Kidney (tissue), 14 donors: ENCODE data around the gene NABP2. TPM values are rescaled to one million over a fixed set of nuclear protein-coding genes. Genes with fewer than 3 reads are reported as not detected.
A peak's percentile ranks its signal among the peaks of the same experiment; 100 is the strongest.

Experiments
- DNase-seq, 5 donors: peaks; one replicate each; pipeline ENCODE4 v3.0.0-alpha.2; 2013 to 2020
- FAIRE-seq: peaks from 2 replicates; lab custom pipeline; 2012; peaks lifted over from hg19 to GRCh38; lab: Jason Lieb, UNC
- H3K27ac ChIP-seq, 2 donors: one replicate each; pipeline ENCODE4 v1.7.0; 2013; ENCODE audit warnings: low read depth in 2 of 2, low read length in 2 of 2, inconsistent platforms in 1 of 2
- H3K27me3 ChIP-seq: one replicate; pipeline ENCODE4 v1.7.1; 2013; ENCODE audit warnings: low read length, inconsistent platforms; ENCODE audit not compliant: control insufficient read depth, insufficient read depth
- H3K36me3 ChIP-seq, 3 donors: one replicate each; pipeline versions ENCODE4 v1.7.0 to v1.7.1; 2013; ENCODE audit warnings: low read length in 3 of 3, control low read depth in 1 of 3, inconsistent platforms in 1 of 3; ENCODE audit not compliant: insufficient read depth in 3 of 3, control insufficient read depth in 2 of 3
- H3K4me1 ChIP-seq, 3 donors: one replicate each; pipeline versions ENCODE4 v1.7.0 to v1.7.1; 2013; ENCODE audit warnings: low read length in 3 of 3, inconsistent platforms in 1 of 3, low read depth in 1 of 3; ENCODE audit not compliant: control insufficient read depth in 2 of 3, insufficient read depth in 2 of 3
- H3K4me3 ChIP-seq, 3 donors: one replicate each; pipeline versions ENCODE4 v1.7.0 to v1.8.1; 2013; ENCODE audit warnings: low read length in 3 of 3, control low read depth in 1 of 3, inconsistent platforms in 1 of 3
- H3K9ac ChIP-seq, 3 donors: one replicate each; pipeline versions ENCODE4 v1.7.0 to v1.7.1; 2013; ENCODE audit warnings: low read length in 3 of 3, control low read depth in 1 of 3, inconsistent platforms in 1 of 3
- H3K9me3 ChIP-seq, 3 donors: one replicate each; pipeline versions ENCODE4 v1.7.0 to v1.7.1; 2013; ENCODE audit warnings: low read length in 3 of 3, control low read depth in 1 of 3, inconsistent platforms in 1 of 3; ENCODE audit not compliant: control insufficient read depth in 2 of 3, insufficient read depth in 1 of 3
- CTCF ChIP-seq: IDR thresholded peaks from 3 replicates; pipeline ENCODE4 v1.5.1; 2012; ENCODE audit warnings: mild to moderate bottlenecking, moderate library complexity, borderline replicate concordance; ENCODE audit not compliant: insufficient read depth; ENCODE audit errors: extremely low read depth
- intact Hi-C: fragments of 100-400 bp; cut with DNase I; formaldehyde crosslinking; loops from one replicate; pipeline ENCODE4 v1.11.1; 2022
- polyA plus RNA-seq: library from polyadenylated mRNA; stranded (reverse); fragments of 350-450 nt; fragmentation: Illumina TruSeq; extraction: RNeasy Lipid Tissue Mini Kit (QIAGEN cat#74804); gene quantifications from one replicate; pipeline ENCODE4 v1.2.3, GENCODE V29; 2014; ENCODE audit warnings: low read depth, low replicate concordance; ENCODE audit not compliant: insufficient read depth
- total RNA-seq: library from RNA; stranded (reverse); fragmentation: NEBNext Ultra II Directional; extraction: Animal tissue kit (Norgen Biotek cat#: 25700); gene quantifications from one replicate; pipeline ENCODE4 v1.2.1, GENCODE V29; 2021
- donor health status: control.
- donor health status: control.
- donor health status: control.
- donor health status: control.
- donor health status: control.
- donor health status: DM: yes; HTN: yes; CAD: no.
- donor health status: Normal renal cell carcinoma (clear cell type).

Gene NABP2
- total and polyA plus RNA-seq, 2 donors from 2014 or later = 31.0 to 42.3 TPM

GRCh38 chr12:56243731-56244181, 19.6 kb downstream of the NABP2 start:
- no peak for DNase-seq
- no peaks in the 10 kb centered on the region for H3K4me1 ChIP-seq
- H3K27ac ChIP-seq = no peak overlapping the region
- peaks cover 5 to 50% (median 35%) of the 10 kb centered on the region in 3 donors for H3K36me3 ChIP-seq
- H3K27me3 ChIP-seq = no peaks in the 10 kb centered on the region
- no peak for TF ChIP-seq CTCF
- H3K4me3 ChIP-seq = no peak overlapping the region
- FAIRE-seq = no peak
- H3K9ac ChIP-seq = no peak overlapping the region
- H3K9me3 ChIP-seq = no peaks in the 10 kb centered on the region
- intact Hi-C loops = no loop called here

GRCh38 chr12:56244494-56244893, 20.4 kb downstream of the NABP2 start:
- no peak for FAIRE-seq

DNA sequence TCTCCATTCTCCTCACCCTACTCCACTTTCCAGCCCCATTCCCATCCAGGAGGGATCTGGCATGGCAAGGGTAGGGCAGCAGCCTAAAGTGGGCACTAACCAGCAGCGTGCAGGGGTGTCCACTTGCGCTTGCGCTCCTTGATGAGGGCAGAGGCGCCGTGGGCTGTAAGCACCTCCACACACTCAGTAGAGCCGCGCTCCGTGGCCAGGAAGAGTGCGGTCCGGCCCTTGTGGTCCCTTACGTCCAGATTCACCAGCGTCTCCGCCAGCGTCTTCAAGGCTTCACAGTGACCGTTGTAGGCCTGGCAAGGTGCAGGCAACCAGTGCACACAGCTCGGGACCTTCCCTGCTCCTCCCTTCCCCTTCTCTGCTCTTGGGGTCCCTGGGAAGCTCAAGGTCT, 23.8 kb downstream of the NABP2 start:
- intact Hi-C loops = no loop called here
- no peaks in the 10 kb centered on the region for H3K9me3 ChIP-seq
- no peaks in the 10 kb centered on the region for H3K4me1 ChIP-seq
- H3K4me3 ChIP-seq = no peak overlapping the region
- DNase-seq (no peak), FAIRE-seq (no peak)
- TF ChIP-seq CTCF = no peak
- no peak overlapping the region for H3K9ac ChIP-seq
- no peak overlapping the region for H3K27ac ChIP-seq
- H3K27me3 ChIP-seq = no peaks in the 10 kb centered on the region
- H3K36me3 ChIP-seq = peaks cover 16 to 62% (median 54%) of the 10 kb centered on the region in 3 donors

More at GRCh38 chr12:56244494-56244893, 20.4 kb downstream of the NABP2 start:
- H3K4me3 ChIP-seq = no peak overlapping the region
- intact Hi-C loops = no loop called here
- H3K9me3 ChIP-seq = no peaks in the 10 kb centered on the region
- no peak overlapping the region for H3K27ac ChIP-seq
- no peaks in the 10 kb centered on the region for H3K27me3 ChIP-seq
- no peak overlapping the region for H3K9ac ChIP-seq
- H3K4me1 ChIP-seq = no peaks in the 10 kb centered on the region
- peaks cover 7 to 55% (median 39%) of the 10 kb centered on the region in 3 donors for H3K36me3 ChIP-seq
- TF ChIP-seq CTCF = no peak
- DNase-seq = no peak

- H3K27me3 ChIP-seq = no peaks in the 10 kb centered on the region
- H3K4me3 ChIP-seq = no peak overlapping the region
- intact Hi-C loops = no loop called here
- no peaks in the 10 kb centered on the region for H3K4me1 ChIP-seq
- peak in 1 of 5 donors; percentile 52 for DNase-seq
- no peaks in the 10 kb centered on the region for H3K9me3 ChIP-seq
- FAIRE-seq = no peak
- no peak overlapping the region for H3K27ac ChIP-seq
- no peak overlapping the region for H3K9ac ChIP-seq
- H3K36me3 ChIP-seq = peaks cover 21 to 67% (median 59%) of the 10 kb centered on the region in 3 donors
- TF ChIP-seq CTCF = no peak
Observed at GRCh38 chr12:56248711-56249110, 24.6 kb downstream of the NABP2 start.
